Caco-2 (cell line): ENCODE results near the gene BRIP1. TPM values are rescaled to one million over a fixed set of nuclear protein-coding genes. Genes with fewer than 3 reads are reported as not detected.

ENCODE experiments used
- BruUV-seq: library from RNA; stranded (reverse); fragments of 400-500 nt; replicated peaks from 2 replicates; lab custom pipeline; 2021; lab: Mats Ljungman, UMichigan
- CTCF ChIA-PET: fragments of 300-600 bp; sonication (Branson Sonifier 250); formaldehyde crosslinking; loops from one replicate; lab custom pipeline; 2022; ENCODE audit warnings: antibody characterized with exemption; lab: Charles Lee
- POLR2A ChIA-PET: fragments of 300-600 bp; sonication (Branson Sonifier 250); formaldehyde crosslinking; loops from one replicate; lab custom pipeline; 2022; ENCODE audit warnings: antibody characterized with exemption; lab: Charles Lee
- DNase-seq, 2 experiments: peaks; one replicate each; pipeline versions ENCODE4 v3.0.0 to v3.0.0-alpha.2; 2020 to 2022
- H3K27me3 ChIP-seq: replicated peaks from 2 replicates; pipeline ENCODE4 v1.6.0; 2011; ENCODE audit warnings: low read length; ENCODE audit not compliant: control insufficient read depth, insufficient read depth
- H3K36me3 ChIP-seq: 2 replicates; pipeline ENCODE4 v1.5.1; 2011; ENCODE audit warnings: low read length; ENCODE audit not compliant: control insufficient read depth, insufficient read depth
- H3K4me1 ChIP-seq: fragments of 250-450 bp; sonication (Bioruptor Pico); 2 replicates; pipeline ENCODE4 v1.5.1; 2020; ENCODE audit warnings: mild to moderate bottlenecking
- H3K4me3 ChIP-seq: 2 replicates; pipeline ENCODE4 v1.5.1; 2011; ENCODE audit warnings: low read depth, mild to moderate bottlenecking, control low read depth, low read length
- H3K9me3 ChIP-seq: fragments of 250-450 bp; sonication (Bioruptor Pico); 2 replicates; pipeline ENCODE4 v1.5.1; 2020; ENCODE audit warnings: mild to moderate bottlenecking, moderate library complexity
- H3K27ac Mint-ChIP-seq: one replicate; pipeline ENCODE4 v1.8.0; 2022; ENCODE audit warnings: mixed read lengths; ENCODE audit not compliant: unreplicated experiment
- H3K27me3 Mint-ChIP-seq: one replicate; pipeline ENCODE4 v1.8.0; 2022; ENCODE audit warnings: mixed read lengths; ENCODE audit not compliant: insufficient read depth, unreplicated experiment
- H3K36me3 Mint-ChIP-seq: one replicate; pipeline ENCODE4 v1.8.0; 2022; ENCODE audit warnings: mild to moderate bottlenecking, mixed read lengths; ENCODE audit not compliant: insufficient read depth, unreplicated experiment
- H3K4me1 Mint-ChIP-seq: one replicate; pipeline ENCODE4 v1.8.0; 2022; ENCODE audit warnings: low read depth, mixed read lengths; ENCODE audit not compliant: unreplicated experiment
- H3K4me3 Mint-ChIP-seq: one replicate; pipeline ENCODE4 v1.8.0; 2022; ENCODE audit warnings: mild to moderate bottlenecking, moderate library complexity, mixed read lengths; ENCODE audit not compliant: unreplicated experiment
- H3K9me3 Mint-ChIP-seq: one replicate; pipeline ENCODE4 v1.8.0; 2022; ENCODE audit warnings: mixed read lengths; ENCODE audit not compliant: unreplicated experiment
- intact Hi-C: fragments of 100-400 bp; cut with micrococcal nuclease; formaldehyde crosslinking; loops from one replicate; pipeline ENCODE4 v1.10.0; 2022; ENCODE audit not compliant: unreplicated experiment
- total RNA-seq: library from RNA; stranded (reverse); gene quantifications from 2 replicates; pipeline ENCODE4 v1.2.3, GENCODE V29; 2022
- TF ChIP-seq, protein P1 (sequence below), 2 experiments: fragments of 200-600 bp in 1 of 2; IDR thresholded peaks; 1 replicate in 1 of 2; 2 replicates in 1 of 2; pipeline versions ENCODE4 v1.5.1 to v1.8.0; 2011 to 2022; ENCODE audit warnings: antibody characterized with exemption in 1 of 2, control low read depth in 1 of 2, inconsistent platforms in 1 of 2, low read depth in 1 of 2, low read length in 1 of 2, mild to moderate bottlenecking in 1 of 2, moderate library complexity in 1 of 2; ENCODE audit not compliant: insufficient read depth in 1 of 2, severe bottlenecking in 1 of 2, unreplicated experiment in 1 of 2

The BRIP1 gene
- total RNA-seq, 1 experiment from 2014 or later = 18.3 TPM

DNA sequence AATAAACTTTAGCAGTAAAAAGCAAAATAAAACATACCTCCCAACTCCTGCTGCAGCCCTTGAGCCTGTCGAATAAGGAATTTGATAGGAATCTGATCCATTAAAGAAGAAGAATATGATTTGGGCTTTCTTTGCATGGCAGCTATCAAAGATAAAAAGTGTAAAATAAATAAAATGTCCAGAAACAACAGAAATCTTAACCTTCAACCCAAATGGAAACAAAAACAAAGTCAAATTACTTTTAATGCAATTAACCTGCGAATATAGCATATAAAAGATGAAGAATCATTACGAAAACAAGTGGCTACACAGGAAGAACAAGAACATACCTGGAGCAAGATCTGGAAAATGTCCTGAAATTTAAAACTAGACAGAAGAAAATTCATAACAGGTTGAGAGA is 21.5 kb upstream of the BRIP1 start:
- Mint-ChIP-seq H3K27me3 (no peaks in the 10 kb centered on the region), H3K4me1 (no peaks in the 10 kb centered on the region), H3K27ac (no peak overlapping the region), H3K9me3 (no peaks in the 10 kb centered on the region), H3K4me3 (no peak overlapping the region), H3K36me3 (peaks cover 25% of the 10 kb centered on the region)
- POLR2A ChIA-PET = no interaction called here
- DNase-seq = no peak
- H3K4me1 ChIP-seq = no peaks in the 10 kb centered on the region
- no peaks in the 10 kb centered on the region for H3K27me3 ChIP-seq
- CTCF ChIA-PET = no interaction called here
- no TSS peak for BruUV-seq
- no peaks in the 10 kb centered on the region for H3K36me3 ChIP-seq
- TF ChIP-seq, protein P1, sequence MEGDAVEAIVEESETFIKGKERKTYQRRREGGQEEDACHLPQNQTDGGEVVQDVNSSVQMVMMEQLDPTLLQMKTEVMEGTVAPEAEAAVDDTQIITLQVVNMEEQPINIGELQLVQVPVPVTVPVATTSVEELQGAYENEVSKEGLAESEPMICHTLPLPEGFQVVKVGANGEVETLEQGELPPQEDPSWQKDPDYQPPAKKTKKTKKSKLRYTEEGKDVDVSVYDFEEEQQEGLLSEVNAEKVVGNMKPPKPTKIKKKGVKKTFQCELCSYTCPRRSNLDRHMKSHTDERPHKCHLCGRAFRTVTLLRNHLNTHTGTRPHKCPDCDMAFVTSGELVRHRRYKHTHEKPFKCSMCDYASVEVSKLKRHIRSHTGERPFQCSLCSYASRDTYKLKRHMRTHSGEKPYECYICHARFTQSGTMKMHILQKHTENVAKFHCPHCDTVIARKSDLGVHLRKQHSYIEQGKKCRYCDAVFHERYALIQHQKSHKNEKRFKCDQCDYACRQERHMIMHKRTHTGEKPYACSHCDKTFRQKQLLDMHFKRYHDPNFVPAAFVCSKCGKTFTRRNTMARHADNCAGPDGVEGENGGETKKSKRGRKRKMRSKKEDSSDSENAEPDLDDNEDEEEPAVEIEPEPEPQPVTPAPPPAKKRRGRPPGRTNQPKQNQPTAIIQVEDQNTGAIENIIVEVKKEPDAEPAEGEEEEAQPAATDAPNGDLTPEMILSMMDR (IDR thresholded peaks at IDR 0.05; ENCODE audit: insufficient read depth in 1 of 2, low read depth in 1 of 2, low read length in 1 of 2, severe bottlenecking in 1 of 2, unreplicated experiment in 1 of 2) = no peak
- intact Hi-C loops = no loop called here
- no peaks in the 10 kb centered on the region for H3K9me3 ChIP-seq
- H3K4me3 ChIP-seq = no peak overlapping the region

- POLR2A ChIA-PET = no interaction called here
- H3K36me3 ChIP-seq = no peaks in the 10 kb centered on the region
Measured at GRCh38 chr17:61880589-61881102, 17.3 kb upstream of the BRIP1 start.

GRCh38 chr17:61878984-61879612 is 15.8 kb upstream of the BRIP1 start:
- no peak for DNase-seq
- H3K9me3 Mint-ChIP-seq = no peaks in the 10 kb centered on the region
- Histone ChIP-seq H3K36me3 (no peaks in the 10 kb centered on the region), H3K4me1 (no peaks in the 10 kb centered on the region), H3K9me3 (no peaks in the 10 kb centered on the region), H3K27me3 (no peaks in the 10 kb centered on the region), H3K4me3 (no peak overlapping the region)
- no peak overlapping the region for H3K27ac Mint-ChIP-seq
- no TSS peak for BruUV-seq
- H3K4me3 Mint-ChIP-seq = no peak overlapping the region
- peaks cover 3% of the 10 kb centered on the region for H3K4me1 Mint-ChIP-seq
- ChIA-PET POLR2A (no interaction called here), CTCF (interaction anchor here (0.6 kb wide), 1 partner anchor 212 kb away, joined by 6 read pairs; no protein-coding TSS in a partner anchor)
- H3K27me3 Mint-ChIP-seq = no peaks in the 10 kb centered on the region
- TF ChIP-seq, protein P1 (IDR thresholded peaks at IDR 0.05; ENCODE audit: insufficient read depth in 1 of 2, low read depth in 1 of 2, low read length in 1 of 2, severe bottlenecking in 1 of 2, unreplicated experiment in 1 of 2) = no peak
- H3K36me3 Mint-ChIP-seq = peaks cover 8% of the 10 kb centered on the region
- intact Hi-C loops = no loop called here

More at GRCh38 chr17:61880589-61881102, 17.3 kb upstream of the BRIP1 start:
- no peak overlapping the region for H3K4me3 ChIP-seq
- H3K9me3 ChIP-seq = no peaks in the 10 kb centered on the region
- no peak for DNase-seq
- Mint-ChIP-seq H3K4me1 (no peaks in the 10 kb centered on the region), H3K36me3 (peaks cover 15% of the 10 kb centered on the region), H3K27me3 (no peaks in the 10 kb centered on the region), H3K27ac (no peak overlapping the region), H3K4me3 (no peak overlapping the region), H3K9me3 (no peaks in the 10 kb centered on the region)
- H3K27me3 ChIP-seq = no peaks in the 10 kb centered on the region
- intact Hi-C loops = no loop called here
- TF ChIP-seq, protein P1 (IDR thresholded peaks at IDR 0.05; ENCODE audit: insufficient read depth in 1 of 2, low read depth in 1 of 2, low read length in 1 of 2, severe bottlenecking in 1 of 2, unreplicated experiment in 1 of 2) = no peak
- H3K4me1 ChIP-seq = no peaks in the 10 kb centered on the region
- CTCF ChIA-PET = no interaction called here
- no TSS peak for BruUV-seq
